ENCODE results near the gene EYS. TPM values are rescaled to one million over a fixed set of nuclear protein-coding genes. Genes with fewer than 3 reads are reported as not detected.

EYS gene
- total RNA-seq, 2 donors from 2014 or later = not detected

DNA sequence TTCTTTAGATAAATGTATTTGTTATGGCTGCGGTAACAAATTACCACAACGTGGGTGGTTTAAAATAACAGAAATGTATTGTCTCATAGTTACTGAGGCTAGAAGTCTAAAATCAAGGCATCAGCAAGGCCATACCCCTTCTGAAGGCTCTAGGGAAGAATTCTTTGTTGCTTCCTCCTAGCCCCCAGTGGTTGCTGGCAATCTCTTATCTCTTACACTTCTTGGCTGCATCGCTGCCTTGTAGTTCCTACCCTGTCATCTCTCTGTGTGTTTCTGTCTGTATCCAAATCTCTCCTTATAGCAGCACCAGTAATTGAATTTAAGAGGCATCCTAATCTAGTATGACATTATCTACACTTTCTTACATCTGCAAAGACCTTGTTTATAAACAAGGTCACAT, 1536.7 kb downstream of the EYS start:
- Histone ChIP-seq H3K36me3 (no peaks in the 10 kb centered on the region), H3K4me1 (ENCODE audit: control insufficient read depth in 1 of 2, low read depth in 2 of 2) (no peaks in the 10 kb centered on the region), H3K9me3 (no peaks in the 10 kb centered on the region), H3K27ac (no peak overlapping the region), H3K27me3 (replicated peaks; ENCODE audit: insufficient read depth) (no peaks in the 10 kb centered on the region), H3K4me3 (no peak overlapping the region)
- TF ChIP-seq, protein P1, sequence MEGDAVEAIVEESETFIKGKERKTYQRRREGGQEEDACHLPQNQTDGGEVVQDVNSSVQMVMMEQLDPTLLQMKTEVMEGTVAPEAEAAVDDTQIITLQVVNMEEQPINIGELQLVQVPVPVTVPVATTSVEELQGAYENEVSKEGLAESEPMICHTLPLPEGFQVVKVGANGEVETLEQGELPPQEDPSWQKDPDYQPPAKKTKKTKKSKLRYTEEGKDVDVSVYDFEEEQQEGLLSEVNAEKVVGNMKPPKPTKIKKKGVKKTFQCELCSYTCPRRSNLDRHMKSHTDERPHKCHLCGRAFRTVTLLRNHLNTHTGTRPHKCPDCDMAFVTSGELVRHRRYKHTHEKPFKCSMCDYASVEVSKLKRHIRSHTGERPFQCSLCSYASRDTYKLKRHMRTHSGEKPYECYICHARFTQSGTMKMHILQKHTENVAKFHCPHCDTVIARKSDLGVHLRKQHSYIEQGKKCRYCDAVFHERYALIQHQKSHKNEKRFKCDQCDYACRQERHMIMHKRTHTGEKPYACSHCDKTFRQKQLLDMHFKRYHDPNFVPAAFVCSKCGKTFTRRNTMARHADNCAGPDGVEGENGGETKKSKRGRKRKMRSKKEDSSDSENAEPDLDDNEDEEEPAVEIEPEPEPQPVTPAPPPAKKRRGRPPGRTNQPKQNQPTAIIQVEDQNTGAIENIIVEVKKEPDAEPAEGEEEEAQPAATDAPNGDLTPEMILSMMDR (IDR thresholded peaks at IDR 0.05) = no peak
- DNase-seq (ENCODE audit: low spot score) = no peak
- ATAC-seq (ENCODE audit: insufficient number of reproducible peaks, low FRiP score, low read depth) = no peak

DNA sequence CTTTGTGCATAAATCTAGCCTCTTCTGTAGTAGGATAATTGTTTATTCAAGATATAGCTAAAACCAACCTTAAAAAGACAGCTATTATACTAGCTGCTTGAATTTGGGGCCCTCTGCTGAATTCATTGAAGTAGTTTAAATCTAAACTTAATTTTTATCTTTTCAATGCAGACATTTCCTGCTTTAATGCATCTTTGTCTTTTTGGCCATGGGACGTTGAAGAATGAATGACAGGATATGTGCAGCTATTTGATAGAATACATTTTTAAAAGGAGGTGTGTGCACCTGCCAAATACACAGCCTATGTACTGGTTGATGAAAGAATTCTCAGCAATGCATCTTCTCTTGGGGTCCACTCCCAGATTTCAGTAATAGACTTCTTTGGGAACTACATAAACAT, 1546.5 kb downstream of the EYS start:
- Histone ChIP-seq H3K27me3 (replicated peaks; ENCODE audit: insufficient read depth) (no peaks in the 10 kb centered on the region), H3K4me1 (ENCODE audit: control insufficient read depth in 1 of 2, low read depth in 2 of 2) (no peaks in the 10 kb centered on the region), H3K9me3 (no peaks in the 10 kb centered on the region), H3K27ac (no peak overlapping the region), H3K36me3 (no peaks in the 10 kb centered on the region), H3K4me3 (no peak overlapping the region)
- DNase-seq (ENCODE audit: low spot score) (no peak), ATAC-seq (ENCODE audit: insufficient number of reproducible peaks, low FRiP score, low read depth) (no peak)
- TF ChIP-seq, protein P1 (IDR thresholded peaks at IDR 0.05) = no peak

DNA sequence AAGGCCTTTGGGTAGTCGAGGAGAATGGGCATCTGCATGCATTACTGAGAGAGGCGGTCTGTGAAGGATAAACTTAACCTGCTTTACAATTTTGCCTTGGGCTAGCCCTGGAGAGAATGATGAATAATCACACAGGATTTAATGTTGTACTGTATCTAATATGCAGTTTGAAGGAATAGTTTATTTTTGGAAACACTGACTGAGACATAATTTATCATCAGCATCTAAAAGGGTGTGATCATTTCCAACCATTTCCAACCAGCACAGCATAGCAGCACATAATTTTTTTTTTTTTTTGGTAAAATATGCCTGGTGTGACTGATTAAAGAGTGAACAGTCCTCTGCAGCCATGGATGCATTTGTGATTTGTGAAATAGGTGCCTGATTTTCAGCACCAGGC, 1552.0 kb downstream of the EYS start:
- H3K27me3 ChIP-seq (replicated peaks; ENCODE audit: insufficient read depth) = no peaks in the 10 kb centered on the region
- no peak overlapping the region for H3K27ac ChIP-seq
- TF ChIP-seq, protein P1 (IDR thresholded peaks at IDR 0.05) = no peak
- no peaks in the 10 kb centered on the region for H3K4me1 ChIP-seq (ENCODE audit: control insufficient read depth in 1 of 2, low read depth in 2 of 2)
- ATAC-seq (ENCODE audit: insufficient number of reproducible peaks, low FRiP score, low read depth) (no peak), DNase-seq (ENCODE audit: low spot score) (no peak)
- no peaks in the 10 kb centered on the region for H3K36me3 ChIP-seq
- no peak overlapping the region for H3K4me3 ChIP-seq
- H3K9me3 ChIP-seq = no peaks in the 10 kb centered on the region

DNA sequence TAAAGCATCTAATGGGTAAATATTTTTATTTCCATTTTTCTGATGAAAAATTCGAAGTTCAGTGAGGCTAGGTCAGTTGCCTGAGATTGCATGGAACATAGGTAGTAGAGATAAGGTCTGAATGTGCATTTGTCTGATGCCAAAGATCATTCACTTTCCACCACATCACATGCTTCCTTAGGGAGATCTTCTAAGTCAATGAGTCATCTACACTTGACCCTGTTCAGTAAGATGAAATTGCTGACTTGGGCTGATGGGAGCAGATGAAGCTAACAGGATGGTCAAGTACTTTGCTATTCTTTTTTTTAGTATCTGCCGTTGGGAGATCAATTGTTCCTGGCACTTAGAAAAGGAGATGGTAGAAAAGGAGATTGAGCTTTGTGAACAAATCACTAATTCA, 1560.2 kb downstream of the EYS start:
- Histone ChIP-seq H3K27me3 (replicated peaks; ENCODE audit: insufficient read depth) (no peaks in the 10 kb centered on the region), H3K4me3 (no peak overlapping the region), H3K9me3 (no peaks in the 10 kb centered on the region), H3K27ac (no peak overlapping the region), H3K4me1 (ENCODE audit: control insufficient read depth in 1 of 2, low read depth in 2 of 2) (no peaks in the 10 kb centered on the region), H3K36me3 (no peaks in the 10 kb centered on the region)
- TF ChIP-seq, protein P1 (IDR thresholded peaks at IDR 0.05) = no peak
- DNase-seq (ENCODE audit: low spot score) (no peak), ATAC-seq (ENCODE audit: insufficient number of reproducible peaks, low FRiP score, low read depth) (no peak)

DNA sequence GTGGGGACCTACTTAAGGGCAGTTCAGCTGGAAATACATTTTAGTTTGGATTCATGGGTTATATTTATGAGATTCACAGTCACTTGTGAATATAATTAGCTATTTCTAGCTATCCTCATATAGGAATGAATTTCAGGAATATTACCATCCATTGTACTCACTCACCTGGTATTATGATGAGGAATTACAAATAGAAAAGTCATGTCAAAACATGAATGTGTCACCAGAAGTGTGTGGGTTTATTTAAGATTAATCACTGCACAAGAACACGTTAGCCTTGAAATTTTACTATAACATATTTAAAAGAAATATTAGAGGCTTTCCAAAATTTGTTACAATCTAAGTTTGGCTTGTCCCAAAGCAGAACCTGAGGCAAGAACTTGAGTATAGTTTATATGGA, 1560.9 kb downstream of the EYS start:
- Histone ChIP-seq H3K4me1 (ENCODE audit: control insufficient read depth in 1 of 2, low read depth in 2 of 2) (no peaks in the 10 kb centered on the region), H3K9me3 (no peaks in the 10 kb centered on the region), H3K27me3 (replicated peaks; ENCODE audit: insufficient read depth) (no peaks in the 10 kb centered on the region), H3K4me3 (no peak overlapping the region), H3K27ac (no peak overlapping the region), H3K36me3 (no peaks in the 10 kb centered on the region)
- ATAC-seq (ENCODE audit: insufficient number of reproducible peaks, low FRiP score, low read depth) (no peak), DNase-seq (ENCODE audit: low spot score) (no peak)
- TF ChIP-seq, protein P1 (IDR thresholded peaks at IDR 0.05) = no peak

Data from thoracic aorta (tissue), 2 donors.